B cell (primary cell): Measurements from ENCODE around the gene ARHGAP23.

Experiments used
- CTCF ChIP-seq: fragments of 200-600 bp; IDR thresholded peaks from one replicate; pipeline ENCODE4 v1.8.0; 2022; ENCODE audit warnings: antibody characterized with exemption, mild to moderate bottlenecking
- EZH2 ChIP-seq: IDR thresholded peaks from 2 replicates; pipeline ENCODE4 v1.6.1; 2012; ENCODE audit warnings: borderline replicate concordance, low read depth, mild to moderate bottlenecking, moderate library complexity, low read length; ENCODE audit not compliant: insufficient read depth, poor library complexity, severe bottlenecking

GRCh38 chr17:38420518-38420917, 7.7 kb upstream of the ARHGAP23 start:
- TF ChIP-seq CTCF (no peak), EZH2 (no peak)
